Measurements from ENCODE around the gene ZNF276.

- TF ChIP-seq CTCF (IDR thresholded peaks at IDR 0.05) (no peak), POLR2A (IDR thresholded peaks at IDR 0.05) (no peak), POLR2AphosphoS5 (IDR thresholded peaks at IDR 0.05) (no peak), EP300 (IDR thresholded peaks at IDR 0.05) (no peak)
Observed at GRCh38 chr16:89697161-89697615, 24.1 kb upstream of the ZNF276 start.
